GM21619 (cell line): ENCODE results near the gene SEMA5B.

ENCODE experiments used
- ATAC-seq: cut with Tn5 transposase; IDR thresholded peaks from one replicate; pipeline ENCODE4 v1.9.1; 2021; ENCODE audit not compliant: unreplicated experiment

Gene SEMA5B

GRCh38 chr3:123060054-123060453 is 32.5 kb upstream of the SEMA5B start:
- ATAC-seq, result no peak

GRCh38 chr3:123058505-123058904 is 30.9 kb upstream of the SEMA5B start:
- no peak for ATAC-seq

- ATAC-seq, result no peak
These were observed 27.8 kb upstream of the SEMA5B start for GRCh38 chr3:123055352-123055751.

GRCh38 chr3:123054931-123055330 is 27.4 kb upstream of the SEMA5B start:
- ATAC-seq, result no peak

GRCh38 chr3:123054109-123054778 is 26.7 kb upstream of the SEMA5B start:
- no peak for ATAC-seq

- no peak for ATAC-seq
These were observed 25.5 kb upstream of the SEMA5B start for GRCh38 chr3:123053107-123053506.

- no peak for ATAC-seq
These were observed 23.1 kb upstream of the SEMA5B start for GRCh38 chr3:123050666-123051065.

- ATAC-seq, result no peak
These were observed 21.1 kb upstream of the SEMA5B start for GRCh38 chr3:123048480-123049237.

GRCh38 chr3:123047062-123047319 is 19.4 kb upstream of the SEMA5B start:
- ATAC-seq, result no peak

- no peak for ATAC-seq
These were observed 18.9 kb upstream of the SEMA5B start for GRCh38 chr3:123046262-123047061.

- no peak for ATAC-seq
These were observed 17.6 kb upstream of the SEMA5B start for GRCh38 chr3:123044981-123045763.

- ATAC-seq, result no peak
These were observed 14.8 kb upstream of the SEMA5B start for GRCh38 chr3:123042413-123042812.

GRCh38 chr3:123039178-123039577 is 11.6 kb upstream of the SEMA5B start:
- ATAC-seq, result no peak

- no peak for ATAC-seq
These were observed 11.2 kb upstream of the SEMA5B start for GRCh38 chr3:123038751-123039150.

- ATAC-seq, result no peak
These were observed 9.4 kb upstream of the SEMA5B start for GRCh38 chr3:123037015-123037375.

- no peak for ATAC-seq
These were observed 8.9 kb upstream of the SEMA5B start for GRCh38 chr3:123036352-123037014.

GRCh38 chr3:123034996-123035395 is 7.4 kb upstream of the SEMA5B start:
- ATAC-seq, result no peak

GRCh38 chr3:123034120-123034519 is 6.6 kb upstream of the SEMA5B start:
- ATAC-seq, result no peak

GRCh38 chr3:123032057-123032456 is 4.5 kb upstream of the SEMA5B start:
- no peak for ATAC-seq

- no peak for ATAC-seq
These were observed 3.5 kb upstream of the SEMA5B start for GRCh38 chr3:123031051-123031450.
